NCI-H2029 (cell line): Measurements from ENCODE around the gene LTBP4.

ENCODE experiments used
- DNase-seq: peaks from one replicate; lab custom pipeline; 2025; lab: John Stamatoyannopoulos, UW

LTBP4 gene

GRCh38 chr19:40597329-40597838 is 3.8 kb upstream of the LTBP4 start:
- DNase-seq = no peak

- peak; percentile 59 for DNase-seq
Observed at GRCh38 chr19:40598121-40598917, 2.9 kb upstream of the LTBP4 start.

GRCh38 chr19:40598918-40599307 is 2.3 kb upstream of the LTBP4 start:
- no peak for DNase-seq

DNA sequence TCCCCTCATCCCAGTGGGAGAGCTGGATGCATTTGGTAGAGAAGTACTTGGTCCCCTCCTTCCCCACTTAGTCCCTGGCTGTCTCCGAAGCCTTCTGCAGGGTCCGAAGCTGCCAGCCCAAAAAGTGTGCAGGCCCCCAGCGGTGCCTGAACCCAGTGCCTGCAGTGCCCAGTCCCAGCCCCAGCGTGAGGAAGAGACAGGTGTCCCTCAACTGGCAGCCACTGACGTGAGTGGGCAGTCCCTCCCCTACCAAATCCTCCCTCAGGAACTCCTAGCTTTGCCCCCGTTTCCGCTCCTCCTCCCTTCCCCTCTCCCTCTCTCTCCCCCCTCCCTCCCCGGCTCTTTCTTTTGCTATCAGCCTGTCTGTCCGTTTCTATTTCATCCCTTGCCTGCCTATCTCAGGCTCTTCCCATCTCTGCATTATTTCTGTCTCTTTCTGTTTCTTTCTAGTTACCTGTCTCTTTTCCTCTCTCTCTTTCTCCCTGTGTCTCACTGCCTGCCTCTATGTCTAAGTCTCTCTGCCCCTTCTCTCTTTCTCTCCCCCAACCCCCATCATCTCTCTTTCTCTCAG is 1.8 kb upstream of the LTBP4 start:
- DNase-seq = no peak

DNA sequence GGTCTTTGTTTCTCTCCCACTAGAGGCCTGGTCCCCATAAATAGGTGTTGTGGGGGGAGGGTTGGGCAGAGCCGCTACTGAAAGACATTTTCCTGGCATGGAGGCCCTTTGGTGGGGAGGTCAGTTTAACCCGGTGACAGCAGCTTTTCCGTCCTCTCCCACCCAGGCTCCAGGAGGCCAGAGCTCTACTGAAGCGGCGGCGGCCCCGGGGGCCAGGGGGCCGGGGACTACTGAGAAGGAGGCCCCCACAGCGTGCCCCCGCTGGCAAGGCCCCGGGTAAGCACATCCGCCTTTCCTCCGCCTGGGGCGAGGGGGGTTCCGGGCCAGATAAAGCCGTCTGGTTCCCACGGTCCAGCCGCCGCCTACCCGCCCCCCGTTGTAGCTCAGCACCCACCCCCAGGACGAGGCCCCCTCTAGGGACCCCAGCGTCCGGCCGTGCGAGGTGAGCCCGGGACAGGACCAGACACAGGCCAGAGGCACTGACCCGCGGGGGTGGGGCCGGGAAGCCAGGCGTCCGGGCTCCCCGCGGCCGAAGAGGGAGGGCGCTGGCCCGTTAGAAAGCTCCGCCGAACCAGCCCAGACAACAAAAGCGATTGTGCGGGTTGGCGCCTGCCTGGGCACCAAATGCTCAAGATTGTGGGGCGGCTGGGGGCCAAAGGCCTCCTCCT is 1.1 kb upstream of the LTBP4 start:
- DNase-seq = no peak

GRCh38 chr19:40600570-40601133 is 517 bp upstream of the LTBP4 start:
- DNase-seq = no peak

GRCh38 chr19:40603071-40603388 is 1.9 kb downstream of the LTBP4 start:
- DNase-seq = no peak

GRCh38 chr19:40603389-40604170 is 2.4 kb downstream of the LTBP4 start:
- DNase-seq = peak; percentile 98

DNA sequence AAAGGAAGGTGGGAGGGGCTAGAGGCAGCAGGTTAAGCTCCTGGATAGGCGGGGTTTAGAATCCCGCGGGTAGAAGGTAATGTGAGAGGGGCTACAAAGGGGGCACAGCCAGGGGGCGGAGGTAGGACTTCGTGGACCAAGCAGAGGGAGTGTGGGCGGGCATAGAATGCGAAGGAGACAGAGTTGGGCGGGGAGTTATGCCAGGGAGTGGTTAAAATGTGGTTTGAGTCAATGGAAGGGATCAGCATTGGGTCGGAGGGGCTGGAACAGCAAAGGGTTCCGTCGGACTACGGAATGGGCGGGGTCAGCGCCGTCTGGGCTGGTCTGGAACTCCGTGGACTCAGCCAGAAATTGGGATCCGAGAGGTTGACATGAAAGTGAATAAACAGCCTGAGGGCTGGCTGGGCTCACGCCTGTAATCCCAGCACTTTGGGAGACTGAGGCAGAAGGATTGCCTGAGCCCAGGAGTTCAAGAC is 3.0 kb downstream of the LTBP4 start:
- no peak for DNase-seq

DNA sequence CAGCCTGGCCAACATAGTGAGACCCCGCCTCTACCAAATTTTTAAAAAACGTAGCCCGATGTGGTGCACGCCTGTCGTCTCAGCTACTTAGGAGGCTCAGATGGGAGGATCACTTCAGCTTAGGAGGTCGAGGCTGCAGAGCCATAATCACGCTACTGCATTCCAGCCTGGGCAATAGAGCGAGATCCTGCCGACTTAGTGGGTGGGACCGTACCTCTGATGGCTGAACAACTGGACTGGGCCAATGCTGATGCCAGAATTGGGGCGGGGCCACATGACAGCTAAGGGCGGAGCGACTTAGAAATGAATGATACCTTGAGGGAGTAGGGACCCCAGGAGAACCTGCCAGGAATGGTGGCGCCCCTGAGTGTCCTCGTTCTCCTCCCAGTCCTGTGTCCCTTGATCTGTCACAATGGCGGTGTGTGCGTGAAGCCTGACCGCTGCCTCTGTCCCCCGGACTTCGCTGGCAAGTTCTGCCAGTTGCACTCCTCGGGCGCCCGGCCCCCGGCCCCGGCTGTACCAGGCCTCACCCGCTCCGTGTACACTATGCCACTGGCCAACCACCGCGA is 3.6 kb downstream of the LTBP4 start:
- peak; percentile 21 for DNase-seq

DNA sequence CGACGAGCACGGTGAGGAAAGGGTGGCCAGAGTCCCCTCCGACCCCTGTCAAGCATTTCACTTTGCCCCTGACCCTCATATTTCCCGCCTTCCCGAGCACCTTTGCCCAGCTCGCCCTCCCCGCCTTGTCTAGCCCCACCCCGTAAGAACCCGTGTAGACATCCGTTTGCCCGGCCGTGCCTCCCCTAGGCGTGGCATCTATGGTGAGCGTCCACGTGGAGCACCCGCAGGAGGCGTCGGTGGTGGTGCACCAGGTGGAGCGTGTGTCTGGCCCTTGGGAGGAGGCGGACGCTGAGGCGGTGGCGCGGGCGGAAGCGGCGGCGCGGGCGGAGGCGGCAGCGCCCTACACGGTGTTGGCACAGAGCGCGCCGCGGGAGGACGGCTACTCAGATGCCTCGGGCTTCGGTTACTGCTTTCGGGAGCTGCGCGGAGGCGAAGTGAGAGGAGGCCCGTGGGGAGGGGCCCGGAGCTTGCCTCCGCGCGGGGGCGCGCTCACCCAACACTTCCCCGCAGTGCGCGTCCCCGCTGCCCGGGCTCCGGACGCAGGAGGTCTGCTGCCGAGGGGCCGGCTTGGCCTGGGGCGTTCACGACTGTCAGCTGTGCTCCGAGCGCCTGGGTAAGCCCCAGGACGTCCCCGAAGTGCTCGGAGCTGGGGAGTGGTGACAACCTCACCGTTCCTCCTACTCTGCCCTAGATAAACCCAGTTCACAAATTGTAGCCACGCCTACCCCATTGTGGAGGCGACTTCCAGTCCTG is 4.2 kb downstream of the LTBP4 start:
- DNase-seq = peak; percentile 83

- no peak for DNase-seq
Observed at GRCh38 chr19:40607311-40608239, 6.4 kb downstream of the LTBP4 start.

DNA sequence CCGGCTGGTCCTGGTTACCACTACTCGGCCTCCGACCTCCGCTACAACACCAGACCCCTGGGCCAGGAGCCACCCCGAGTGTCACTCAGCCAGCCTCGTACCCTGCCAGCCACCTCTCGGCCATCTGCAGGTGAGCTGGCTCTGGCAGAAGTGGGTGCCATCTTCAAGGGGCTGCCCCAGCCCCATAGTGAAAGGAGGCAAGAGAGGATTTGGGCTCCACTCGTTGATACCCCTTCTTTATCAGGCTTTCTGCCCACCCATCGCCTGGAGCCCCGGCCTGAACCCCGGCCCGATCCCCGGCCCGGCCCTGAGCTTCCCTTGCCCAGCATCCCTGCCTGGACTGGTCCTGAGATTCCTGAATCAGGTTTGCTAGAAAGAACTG is 7.1 kb downstream of the LTBP4 start:
- no peak for DNase-seq

DNA sequence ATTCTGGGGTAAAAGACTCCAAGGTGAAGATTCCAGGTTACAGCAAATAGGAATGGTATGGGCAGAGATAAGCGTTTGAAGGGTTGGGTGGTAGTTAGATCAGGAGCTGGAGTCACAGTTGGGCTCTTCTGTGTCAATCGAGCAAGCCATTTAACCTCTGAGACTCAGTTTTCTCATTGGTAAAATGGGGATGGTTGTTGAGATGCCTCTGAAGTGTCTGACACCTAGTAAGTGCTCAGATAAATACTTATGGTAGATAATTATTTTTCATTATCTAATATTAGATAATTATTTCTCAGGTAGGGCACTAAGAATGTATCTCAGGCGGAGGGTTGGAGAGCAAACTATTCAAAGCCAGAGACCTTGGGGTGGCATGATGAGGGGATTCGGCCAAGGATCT is 7.8 kb downstream of the LTBP4 start:
- DNase-seq = no peak

DNA sequence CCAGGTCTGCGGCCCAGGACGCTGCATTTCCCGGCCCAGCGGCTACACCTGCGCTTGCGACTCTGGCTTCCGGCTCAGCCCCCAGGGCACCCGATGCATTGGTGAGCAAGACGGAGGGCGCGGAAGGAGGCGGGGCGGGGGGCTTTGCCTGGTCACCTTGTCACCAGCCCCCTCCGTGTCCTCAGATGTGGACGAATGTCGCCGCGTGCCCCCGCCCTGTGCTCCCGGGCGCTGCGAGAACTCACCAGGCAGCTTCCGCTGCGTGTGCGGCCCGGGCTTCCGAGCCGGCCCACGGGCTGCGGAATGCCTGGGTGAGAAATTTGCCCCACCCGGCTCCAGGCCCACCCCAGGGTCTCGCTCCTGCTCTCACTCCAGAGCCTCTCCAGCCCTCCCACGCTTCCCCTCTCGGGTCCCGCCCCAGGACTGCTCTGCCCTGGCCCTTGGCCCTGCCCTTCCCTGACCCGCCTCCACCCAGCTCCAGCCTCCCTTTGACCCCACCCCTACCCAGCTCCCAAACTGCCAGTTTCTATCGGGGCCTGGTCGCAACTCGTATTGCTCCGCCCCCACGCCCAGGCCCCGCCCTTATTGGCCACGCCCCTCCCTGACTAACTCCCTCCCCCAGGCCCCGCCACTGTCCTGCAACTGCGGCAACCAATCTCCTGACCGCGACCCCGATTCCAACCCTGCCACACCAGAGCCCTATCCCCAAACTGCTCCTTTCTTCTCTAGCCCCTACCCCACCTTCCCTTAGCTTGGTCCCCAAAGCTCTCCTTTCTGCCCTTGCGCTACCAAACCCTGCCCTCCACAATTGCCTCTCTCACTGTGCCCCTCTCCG is 8.6 kb downstream of the LTBP4 start:
- DNase-seq = peak; percentile 54

DNA sequence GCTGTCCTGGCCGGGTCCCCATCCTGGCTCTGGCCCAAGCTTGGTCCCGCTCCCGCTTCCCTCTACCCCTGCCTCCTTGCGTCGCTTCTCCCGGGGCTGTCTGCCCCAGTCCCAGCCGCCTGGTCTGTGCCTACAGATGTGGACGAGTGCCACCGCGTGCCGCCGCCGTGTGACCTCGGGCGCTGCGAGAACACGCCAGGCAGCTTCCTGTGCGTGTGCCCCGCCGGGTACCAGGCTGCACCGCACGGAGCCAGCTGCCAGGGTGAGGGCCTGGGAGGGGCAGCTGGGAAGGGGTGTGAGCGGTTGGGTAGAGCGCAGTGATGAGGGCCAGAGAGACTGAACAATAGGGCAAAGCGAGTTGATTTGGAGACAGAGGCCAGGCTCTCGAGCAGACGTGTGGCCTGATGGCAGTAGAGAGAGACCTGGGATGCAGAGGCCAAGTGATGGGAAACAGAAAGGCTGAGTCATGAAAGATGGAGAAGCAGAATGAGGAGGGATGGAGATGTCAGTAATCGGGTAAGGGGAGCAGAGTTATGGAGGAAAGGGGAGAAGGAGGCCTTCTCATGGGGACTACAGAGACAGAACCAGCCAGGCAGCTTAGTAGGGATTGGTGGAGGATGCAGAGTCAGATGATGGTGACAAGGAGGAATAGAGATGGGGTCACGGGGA is 9.4 kb downstream of the LTBP4 start:
- peak; percentile 15 for DNase-seq

DNA sequence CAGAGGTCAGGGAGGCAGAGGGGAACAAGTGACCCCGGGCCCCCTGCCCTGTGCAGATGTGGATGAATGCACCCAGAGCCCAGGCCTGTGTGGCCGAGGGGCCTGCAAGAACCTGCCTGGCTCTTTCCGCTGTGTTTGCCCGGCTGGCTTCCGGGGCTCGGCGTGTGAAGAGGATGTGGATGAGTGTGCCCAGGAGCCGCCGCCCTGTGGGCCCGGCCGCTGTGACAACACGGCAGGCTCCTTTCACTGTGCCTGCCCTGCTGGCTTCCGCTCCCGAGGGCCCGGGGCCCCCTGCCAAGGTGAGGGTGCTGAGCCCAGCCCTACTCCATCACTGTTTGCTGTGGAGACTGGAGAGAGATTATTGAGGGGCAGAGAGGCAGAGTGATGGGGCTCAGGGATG is 9.9 kb downstream of the LTBP4 start:
- DNase-seq = no peak
